GM12874 (cell line): ENCODE measurements around the gene MGAT5.

ENCODE experiments used
- TF ChIP-seq, protein P1 (sequence below): IDR thresholded peaks from 2 replicates; pipeline ENCODE4 v1.5.1; 2011; ENCODE audit warnings: low read depth, mild to moderate bottlenecking, control low read depth, low read length, moderate library complexity; ENCODE audit not compliant: insufficient read depth

MGAT5 gene

DNA sequence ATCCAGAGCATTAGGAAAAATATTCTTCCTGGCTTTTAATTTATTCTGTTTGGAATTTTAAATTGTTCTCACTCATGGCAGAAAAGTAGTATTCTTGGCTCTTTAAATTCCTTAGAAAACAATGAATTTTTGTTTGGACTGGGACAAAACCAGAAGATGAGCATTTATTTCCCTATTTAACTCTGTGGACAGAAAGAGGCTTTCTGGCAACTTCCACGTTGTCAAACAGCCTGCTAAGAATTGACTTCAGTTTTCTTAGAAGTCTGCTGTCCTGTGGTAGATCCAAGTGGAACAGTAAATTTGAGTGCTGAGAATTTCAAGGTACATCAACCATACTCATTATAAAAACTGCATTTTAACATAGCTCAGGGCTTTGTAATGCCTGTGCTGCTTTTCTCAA is 83.8 kb downstream of the MGAT5 start:
- TF ChIP-seq, protein P1, sequence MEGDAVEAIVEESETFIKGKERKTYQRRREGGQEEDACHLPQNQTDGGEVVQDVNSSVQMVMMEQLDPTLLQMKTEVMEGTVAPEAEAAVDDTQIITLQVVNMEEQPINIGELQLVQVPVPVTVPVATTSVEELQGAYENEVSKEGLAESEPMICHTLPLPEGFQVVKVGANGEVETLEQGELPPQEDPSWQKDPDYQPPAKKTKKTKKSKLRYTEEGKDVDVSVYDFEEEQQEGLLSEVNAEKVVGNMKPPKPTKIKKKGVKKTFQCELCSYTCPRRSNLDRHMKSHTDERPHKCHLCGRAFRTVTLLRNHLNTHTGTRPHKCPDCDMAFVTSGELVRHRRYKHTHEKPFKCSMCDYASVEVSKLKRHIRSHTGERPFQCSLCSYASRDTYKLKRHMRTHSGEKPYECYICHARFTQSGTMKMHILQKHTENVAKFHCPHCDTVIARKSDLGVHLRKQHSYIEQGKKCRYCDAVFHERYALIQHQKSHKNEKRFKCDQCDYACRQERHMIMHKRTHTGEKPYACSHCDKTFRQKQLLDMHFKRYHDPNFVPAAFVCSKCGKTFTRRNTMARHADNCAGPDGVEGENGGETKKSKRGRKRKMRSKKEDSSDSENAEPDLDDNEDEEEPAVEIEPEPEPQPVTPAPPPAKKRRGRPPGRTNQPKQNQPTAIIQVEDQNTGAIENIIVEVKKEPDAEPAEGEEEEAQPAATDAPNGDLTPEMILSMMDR = no peak

DNA sequence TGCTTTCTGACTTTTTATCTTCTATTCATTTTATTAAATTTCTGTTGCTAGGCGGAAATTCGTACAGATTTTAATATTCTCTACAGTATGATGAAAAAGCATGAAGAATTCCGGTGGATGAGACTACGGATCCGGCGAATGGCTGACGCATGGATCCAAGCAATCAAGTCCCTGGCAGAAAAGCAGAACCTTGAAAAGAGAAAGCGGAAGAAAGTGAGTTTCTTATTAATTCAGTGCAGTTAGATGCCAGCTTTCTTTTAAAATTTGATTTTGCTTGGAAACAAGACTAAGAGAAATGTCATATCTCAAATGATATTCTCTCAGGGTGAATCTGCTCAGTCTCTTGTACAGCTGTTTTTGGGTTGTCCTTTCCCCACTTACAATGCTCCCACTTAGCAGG is 84.3 kb downstream of the MGAT5 start:
- TF ChIP-seq, protein P1 = no peak

DNA sequence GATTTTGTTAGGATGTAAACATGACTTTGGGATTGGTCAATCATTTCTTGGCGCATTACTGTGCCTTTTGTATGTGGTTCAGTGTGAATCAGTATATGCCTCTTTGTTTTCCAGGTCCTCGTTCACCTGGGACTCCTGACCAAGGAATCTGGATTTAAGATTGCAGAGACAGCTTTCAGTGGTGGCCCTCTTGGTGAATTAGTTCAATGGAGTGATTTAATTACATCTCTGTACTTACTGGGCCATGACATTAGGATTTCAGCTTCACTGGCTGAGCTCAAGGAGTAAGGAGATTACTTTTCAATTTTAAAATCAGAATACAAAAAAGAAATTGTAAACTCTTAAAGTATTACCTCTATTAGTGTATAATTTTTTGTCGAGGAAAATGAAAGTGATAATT is 87.6 kb downstream of the MGAT5 start:
- TF ChIP-seq, protein P1 = no peak

DNA sequence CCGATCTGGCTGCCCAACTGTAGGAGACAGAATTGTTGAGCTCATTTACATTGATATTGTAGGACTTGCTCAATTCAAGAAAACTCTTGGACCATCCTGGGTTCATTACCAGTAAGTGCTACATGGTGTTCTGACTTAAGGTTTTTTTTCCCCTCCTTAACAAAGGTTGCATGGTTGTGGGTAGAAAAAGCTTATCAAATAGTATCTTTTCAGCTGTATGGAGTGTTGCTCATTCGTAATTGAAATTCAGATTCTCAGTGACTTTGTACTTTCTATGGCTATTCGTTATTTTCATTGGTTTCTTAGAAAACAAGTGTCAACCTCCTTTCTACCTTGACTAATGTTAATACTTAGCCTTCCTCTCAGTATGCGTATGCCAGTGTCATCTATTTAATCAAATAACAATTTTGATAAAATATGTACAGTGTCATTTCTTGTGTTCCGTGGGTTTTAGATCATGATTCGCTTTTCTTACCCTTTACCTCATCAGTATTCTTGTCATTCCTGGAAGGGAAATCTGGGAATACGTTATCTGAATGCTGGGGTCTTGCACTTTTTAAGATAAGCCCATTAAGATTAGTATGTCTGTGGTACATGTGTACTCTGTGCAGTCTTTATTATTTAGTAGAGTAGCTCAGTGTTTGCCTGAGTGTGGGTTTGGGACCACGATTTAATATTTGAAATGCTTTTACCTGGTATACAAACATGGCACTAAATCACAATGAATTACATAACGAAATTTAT is 91.3 kb downstream of the MGAT5 start:
- TF ChIP-seq, protein P1 = no peak

DNA sequence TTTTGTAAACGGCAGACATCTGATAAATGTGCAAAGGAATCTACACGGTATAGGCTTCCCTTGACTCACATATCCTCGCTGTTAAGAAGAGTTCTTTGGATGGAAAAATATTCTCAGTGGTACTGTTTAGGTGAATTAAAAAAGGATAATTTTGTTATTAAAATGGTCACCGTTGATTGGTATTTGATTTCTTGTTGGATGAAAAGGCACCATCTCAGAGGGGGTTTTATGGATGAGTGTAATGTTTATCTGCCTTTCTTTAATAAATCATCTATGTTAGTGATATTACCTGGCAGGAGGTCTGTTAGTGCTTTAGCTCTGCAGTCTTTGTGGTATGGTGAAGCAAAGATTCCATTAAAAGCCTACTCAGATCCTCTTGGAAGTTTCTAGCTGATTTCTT is 92.3 kb downstream of the MGAT5 start:
- TF ChIP-seq, protein P1 = no peak

DNA sequence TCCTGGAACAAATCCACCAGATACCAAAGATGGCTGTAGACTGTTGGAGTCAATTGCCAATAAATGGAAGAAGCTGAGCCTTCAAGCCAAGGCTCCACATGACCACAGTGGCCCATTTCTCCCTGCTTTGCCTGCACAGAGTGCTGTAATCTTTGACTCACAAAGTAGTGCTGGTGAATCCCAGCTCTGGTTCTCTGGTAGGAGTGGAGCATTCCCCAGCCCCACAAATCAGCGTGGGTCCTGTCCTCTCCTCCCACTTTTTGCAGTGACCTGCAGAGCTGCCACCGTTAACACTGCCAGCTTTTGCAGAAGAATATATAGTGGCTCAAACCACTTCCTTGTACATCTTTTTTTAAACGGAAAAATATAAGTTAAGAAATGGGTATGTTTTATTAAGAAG is 93.9 kb downstream of the MGAT5 start:
- TF ChIP-seq, protein P1 = no peak

DNA sequence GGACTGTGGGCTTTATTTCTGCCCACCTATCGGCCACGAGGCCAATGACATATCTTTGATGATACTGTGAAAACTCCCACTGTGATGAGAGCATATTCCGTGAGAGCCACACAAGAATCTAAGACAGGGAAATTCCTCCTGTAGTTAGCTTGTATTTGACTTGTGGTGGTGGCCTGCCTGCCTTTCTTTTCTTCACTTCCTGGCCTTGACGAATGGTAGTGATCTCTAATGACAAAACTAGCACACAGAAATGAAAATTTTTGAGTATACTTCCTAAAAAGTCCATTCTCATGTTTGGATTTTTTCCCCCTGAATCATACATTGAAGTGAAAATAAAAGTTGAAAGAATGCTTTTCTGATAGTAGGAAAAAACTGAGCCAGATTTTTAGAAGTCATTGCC is 94.4 kb downstream of the MGAT5 start:
- TF ChIP-seq, protein P1 = no peak

DNA sequence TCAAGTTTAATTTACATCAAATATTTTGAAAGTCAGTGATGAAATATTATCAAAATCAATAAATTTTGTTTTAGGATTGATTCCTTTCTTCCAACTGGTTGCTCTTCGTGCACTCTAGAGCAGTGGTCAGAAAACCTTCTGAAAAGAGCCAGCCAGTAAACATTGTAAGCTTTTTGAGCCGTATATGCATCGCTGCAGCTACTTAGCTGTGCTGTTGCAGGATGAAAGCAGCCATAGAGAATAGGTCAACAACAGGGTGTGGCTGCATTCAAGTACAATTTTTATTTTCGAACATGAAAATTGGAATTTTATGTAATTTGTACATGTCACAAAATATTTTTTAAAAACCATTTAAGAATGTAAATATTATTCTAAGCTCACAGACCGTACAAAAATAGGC is 94.9 kb downstream of the MGAT5 start:
- TF ChIP-seq, protein P1 = no peak
